Mucosa of descending colon (tissue), 3 donors: Measurements from ENCODE around the gene POLR1H. TPM values are rescaled to one million over a fixed set of nuclear protein-coding genes. Genes with fewer than 3 reads are reported as not detected.
A peak's percentile ranks its signal among the peaks of the same experiment; 100 is the strongest.

Experiments
- ATAC-seq: fragments of 200-7000 bp; cut with Tn5 transposase; one replicate; pipeline ENCODE4 v1.9.1; 2020; ENCODE audit warnings: mild to moderate bottlenecking, moderate library complexity
- DNase-seq, 3 donors: peaks; one replicate each; pipeline ENCODE4 v3.0.0-alpha.2; 2020
- H3K36me3 ChIP-seq: fragments of 200-600 bp; one replicate; pipeline ENCODE4 v1.8.0; 2021; ENCODE audit warnings: low read depth, mild to moderate bottlenecking
- H3K4me1 ChIP-seq: fragments of 200-600 bp; one replicate; pipeline ENCODE4 v1.8.0; 2021; ENCODE audit warnings: low read depth, mild to moderate bottlenecking
- H3K4me3 ChIP-seq: fragments of 200-600 bp; one replicate; pipeline ENCODE4 v1.8.0; 2021; ENCODE audit warnings: mild to moderate bottlenecking
- H3K9me3 ChIP-seq: fragments of 200-600 bp; one replicate; pipeline ENCODE4 v1.8.0; 2021; ENCODE audit warnings: mild to moderate bottlenecking
- CTCF ChIP-seq: fragments of 200-600 bp; IDR thresholded peaks from one replicate; pipeline ENCODE4 v1.8.0; 2022; ENCODE audit warnings: antibody characterized with exemption, mild to moderate bottlenecking
- intact Hi-C, 2 donors: fragments of 100-400 bp; cut with DNase I in 1 of 2; cut with micrococcal nuclease in 1 of 2; formaldehyde crosslinking; loops; one replicate each; pipeline versions ENCODE4 v1.11.0 to v1.11.1; 2022; cut with DNase I, micrococcal nuclease
- total RNA-seq, 3 donors: library from RNA; stranded (reverse); fragmentation: NEBNext Ultra II Directional in 2 of 3; extraction: Animal tissue kit (Norgen Biotek cat#: 25700) in 2 of 3; gene quantifications; one replicate each; pipeline versions ENCODE4 v1.2.1 to v1.2.4, GENCODE V29; 2021 to 2023
- donor health status: DM: no; HTN: no; CAD: no; lungs with moderate emphysema.
- donor health status: DM: no; HTN: no; CAD: no.
- donor health status: DM: no; HTN: yes; CAD: no.

The POLR1H gene
- total RNA-seq, 3 donors from 2014 or later: 22.4 to 31.7 (median 23.0) TPM

- Histone ChIP-seq H3K4me3 (no peak overlapping the region), H3K4me1 (peaks cover 24% of the 10 kb centered on the region), H3K36me3 (no peaks in the 10 kb centered on the region), H3K9me3 (no peaks in the 10 kb centered on the region)
- peak in 2 of 3 donors; percentile 33 to 49 for DNase-seq
- intact Hi-C loops: no loop called here
- no peak for TF ChIP-seq CTCF
- ATAC-seq: no peak
Measured at GRCh38 chr6:30071081-30071818, 10.2 kb downstream of the POLR1H start.

- no peak overlapping the region for H3K4me3 ChIP-seq
- intact Hi-C loops: no loop called here
Measured at GRCh38 chr6:30071858-30072257, 10.8 kb downstream of the POLR1H start.

GRCh38 chr6:30073489-30074235 is 12.6 kb downstream of the POLR1H start:
- intact Hi-C loops: no loop called here

More at GRCh38 chr6:30071858-30072257, 10.8 kb downstream of the POLR1H start:
- Histone ChIP-seq H3K4me1 (peaks cover 24% of the 10 kb centered on the region), H3K9me3 (no peaks in the 10 kb centered on the region), H3K36me3 (no peaks in the 10 kb centered on the region)
- DNase-seq (no peak), ATAC-seq (no peak)
- no peak for TF ChIP-seq CTCF

GRCh38 chr6:30074331-30075093 is 13.4 kb downstream of the POLR1H start:
- no peaks in the 10 kb centered on the region for H3K9me3 ChIP-seq
- DNase-seq (peak in 1 of 3 donors; percentile 50), ATAC-seq (peak; percentile 38)
- intact Hi-C loops: no loop called here
- H3K36me3 ChIP-seq: no peaks in the 10 kb centered on the region
- TF ChIP-seq CTCF: no peak
- peaks cover 13% of the 10 kb centered on the region for H3K4me1 ChIP-seq
- no peak overlapping the region for H3K4me3 ChIP-seq

More at GRCh38 chr6:30073489-30074235, 12.6 kb downstream of the POLR1H start:
- ATAC-seq (no peak), DNase-seq (no peak)
- Histone ChIP-seq H3K9me3 (no peaks in the 10 kb centered on the region), H3K4me3 (no peak overlapping the region), H3K4me1 (peaks cover 13% of the 10 kb centered on the region), H3K36me3 (no peaks in the 10 kb centered on the region)
- TF ChIP-seq CTCF: no peak

GRCh38 chr6:30075094-30075789 is 14.2 kb downstream of the POLR1H start, which contains the start of gene RNF39:
TSS of gene RNF39 (minus strand) at chr6:30075769. CDS start at chr6:30075585, 184 bp downstream.
- TF ChIP-seq CTCF: no peak
- H3K4me3 ChIP-seq: no peak within 1 kb of the TSS
- H3K9me3 ChIP-seq: no peaks in the 10 kb centered on the region
- H3K4me1 ChIP-seq: peaks cover 13% of the 10 kb centered on the region
- peak; percentile 33 for ATAC-seq
- intact Hi-C loops: no loop called here
- DNase-seq: peak in 2 of 3 donors; percentile 37 to 55
- no peaks in the 10 kb centered on the region for H3K36me3 ChIP-seq
